HG03025 (cell line): Measurements from ENCODE around the gene COL8A2.

Source experiments
- ATAC-seq: cut with Tn5 transposase; IDR thresholded peaks from one replicate; pipeline ENCODE4 v1.9.1; 2021; ENCODE audit warnings: mild to moderate bottlenecking, moderate library complexity; ENCODE audit not compliant: unreplicated experiment, low FRiP score

The COL8A2 gene

GRCh38 chr1:36137776-36138175 is 12.8 kb upstream of the COL8A2 start:
- no peak for ATAC-seq

- no peak for ATAC-seq
These were observed 12.2 kb upstream of the COL8A2 start for GRCh38 chr1:36137226-36137625.

- ATAC-seq, result no peak
These were observed 11.5 kb upstream of the COL8A2 start for GRCh38 chr1:36136535-36136934.

GRCh38 chr1:36135796-36136195 is 10.8 kb upstream of the COL8A2 start:
- ATAC-seq, result no peak

DNA sequence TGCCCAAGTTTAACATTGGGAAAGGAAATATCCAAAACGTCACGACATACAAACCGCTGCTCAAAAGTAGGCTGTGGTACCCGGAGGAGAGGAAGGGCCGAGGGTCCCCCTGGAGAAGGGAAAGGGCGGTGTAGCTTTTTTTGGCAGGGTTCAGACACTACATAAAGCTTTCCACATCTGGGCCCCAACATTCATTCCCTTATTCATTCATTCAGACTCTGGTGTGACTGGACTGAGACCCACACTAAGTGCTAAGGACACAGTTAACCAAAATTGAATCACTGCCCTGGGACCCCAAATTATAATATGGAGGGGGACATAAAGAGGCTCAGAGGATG is 10.3 kb upstream of the COL8A2 start:
- no peak for ATAC-seq

GRCh38 chr1:36134505-36135329 is 9.7 kb upstream of the COL8A2 start:
- ATAC-seq, result no peak

DNA sequence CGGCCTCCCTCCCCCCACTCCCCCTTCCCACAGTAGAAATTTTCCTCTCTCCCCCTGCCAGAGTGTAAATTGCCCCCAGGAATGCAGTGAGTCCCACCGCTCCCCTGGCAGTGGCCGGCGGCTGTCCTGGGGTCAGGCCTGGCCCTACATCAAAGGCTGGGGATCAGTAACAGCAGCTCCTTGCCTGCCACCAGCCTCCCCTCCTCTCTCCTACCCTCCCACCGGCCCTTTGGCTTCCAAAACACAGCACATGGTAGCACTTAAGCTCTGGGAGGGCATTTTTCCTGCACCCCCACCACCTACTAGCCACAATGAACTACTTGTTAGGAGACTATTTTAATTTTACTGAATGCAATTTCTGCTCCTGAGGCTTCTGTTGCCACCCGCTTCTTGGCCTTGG is 9.0 kb upstream of the COL8A2 start:
- ATAC-seq, result no peak

DNA sequence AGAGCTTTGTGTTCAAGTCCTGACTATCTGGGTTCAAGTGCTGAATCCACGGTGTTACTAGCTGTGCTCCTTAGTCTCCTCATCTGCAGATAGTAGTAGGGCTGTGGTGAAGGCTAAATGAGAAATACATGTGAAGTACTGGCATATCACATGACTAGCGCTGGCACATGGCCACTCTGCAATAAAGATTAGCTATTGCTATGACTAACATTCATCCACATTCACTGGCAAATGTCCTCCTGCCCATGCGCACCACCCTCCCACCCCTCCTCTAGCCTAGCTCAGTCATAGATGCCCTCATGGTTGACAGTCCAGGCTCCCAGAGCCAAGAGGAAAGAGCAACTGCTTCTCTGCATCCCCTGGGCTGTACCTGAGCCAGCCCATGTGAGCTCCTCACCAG is 8.5 kb upstream of the COL8A2 start:
- ATAC-seq, result no peak

- ATAC-seq, result no peak
These were observed 7.0 kb upstream of the COL8A2 start for GRCh38 chr1:36132029-36132428.

- no peak for ATAC-seq
These were observed 3.8 kb upstream of the COL8A2 start for GRCh38 chr1:36128905-36129206.

- no peak for ATAC-seq
These were observed 3.3 kb upstream of the COL8A2 start for GRCh38 chr1:36128126-36128904.

GRCh38 chr1:36126797-36127500 is 1.9 kb upstream of the COL8A2 start:
- no peak for ATAC-seq

GRCh38 chr1:36126005-36126716 is 1.1 kb upstream of the COL8A2 start:
- no peak for ATAC-seq

- no peak for ATAC-seq
These were observed 456 bp downstream of the COL8A2 start for GRCh38 chr1:36124404-36125128.

GRCh38 chr1:36123356-36123755 is 1.7 kb downstream of the COL8A2 start:
- ATAC-seq, result no peak

DNA sequence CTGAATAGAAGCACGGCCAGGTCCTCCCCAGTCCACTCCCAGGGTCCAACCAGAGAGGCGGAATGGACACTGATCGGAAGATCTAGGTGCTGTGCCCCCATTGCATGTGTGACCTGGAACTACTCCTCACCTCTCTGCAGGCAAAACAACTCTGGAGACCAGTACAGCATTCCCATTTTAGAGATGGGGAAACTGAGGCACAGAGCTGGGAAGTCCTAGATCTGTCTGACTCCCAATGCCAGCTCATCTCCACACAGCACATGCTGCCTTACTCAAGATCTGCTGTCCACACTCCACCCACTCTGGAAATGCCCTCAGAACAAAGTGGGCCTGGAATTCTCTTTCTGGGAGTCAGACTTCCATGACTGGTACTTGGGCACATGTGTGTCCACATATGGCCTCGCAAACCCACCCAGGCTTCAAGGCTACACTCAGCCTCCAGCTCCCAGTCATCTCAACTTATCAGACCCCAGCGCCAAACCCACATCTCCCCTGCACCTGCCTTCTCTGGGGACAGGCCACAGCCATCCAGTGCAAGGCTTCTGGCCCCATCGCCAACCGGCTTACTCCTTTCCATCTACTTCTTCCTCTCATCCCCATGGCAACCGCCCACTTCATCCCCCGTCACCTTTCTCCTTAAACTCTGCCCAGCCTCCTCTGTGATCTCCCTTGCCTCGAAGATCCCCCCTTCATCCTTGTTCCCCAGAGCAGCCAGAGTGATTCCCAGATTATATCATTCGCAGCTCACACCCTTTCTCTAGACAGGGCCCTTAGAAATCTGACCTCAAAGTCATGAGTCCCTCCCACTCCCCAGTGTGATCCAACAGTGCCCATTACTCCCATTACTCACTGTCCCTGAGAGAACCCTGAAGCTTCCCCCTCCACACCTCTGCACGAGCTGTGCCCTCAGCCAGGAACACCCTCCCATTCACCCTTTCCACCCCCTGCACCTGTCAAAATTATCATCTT is 2.7 kb downstream of the COL8A2 start:
- ATAC-seq, result no peak

- no peak for ATAC-seq
These were observed 5.6 kb downstream of the COL8A2 start for GRCh38 chr1:36119456-36119855.

DNA sequence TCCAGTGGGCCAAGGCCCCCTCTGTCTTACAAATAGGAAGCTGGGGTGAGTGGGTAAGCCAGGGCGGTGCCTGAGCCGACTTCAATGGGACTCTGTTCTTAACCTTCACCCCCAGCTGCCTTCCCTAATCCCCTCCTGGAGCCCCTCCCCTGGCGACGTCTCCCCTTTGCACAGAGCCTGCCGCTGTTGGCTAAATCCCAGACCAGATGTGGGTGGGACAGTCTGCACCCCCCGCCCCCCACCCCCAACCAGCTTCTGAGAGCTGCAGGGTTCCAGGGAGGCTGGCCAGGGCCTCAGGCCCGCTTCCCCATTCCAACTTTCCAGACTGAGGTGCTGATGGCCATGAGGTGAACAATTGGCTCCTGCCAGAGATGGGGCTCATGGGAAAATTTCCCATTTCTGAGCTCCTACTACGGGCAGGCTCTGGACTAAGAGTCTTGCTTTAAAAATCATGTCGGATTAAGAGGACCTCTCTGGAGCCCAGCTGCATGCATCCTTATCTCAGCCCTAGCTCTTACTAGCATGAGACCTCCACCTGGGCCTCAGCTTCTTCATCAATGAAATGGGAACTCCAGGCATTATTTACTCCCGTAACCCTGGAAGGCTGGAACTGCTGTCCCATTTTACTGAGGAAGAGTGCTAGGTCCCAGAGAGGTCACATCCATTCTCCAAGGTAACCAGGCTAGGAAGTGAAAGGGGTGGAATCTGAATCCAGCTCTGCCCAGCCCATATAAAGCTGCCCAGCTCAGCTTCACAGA is 6.4 kb downstream of the COL8A2 start:
- no peak for ATAC-seq
